HL-60 (cell line): ENCODE measurements around the gene ULBP2.

Source experiments
- DNase-seq, 2 experiments: peaks; one replicate each; pipeline ENCODE4 v3.0.0-alpha.2; 2010 to 2020; ENCODE audit warnings: low read depth in 1 of 2, low spot score in 1 of 2
- H3K27ac ChIP-seq: fragments of 250-450 bp; sonication (Bioruptor Pico); replicated peaks from 2 replicates; pipeline ENCODE4 v1.5.1; 2020; ENCODE audit warnings: mild to moderate bottlenecking, moderate library complexity
- H3K27me3 ChIP-seq: fragments of 250-450 bp; sonication (Bioruptor Pico); 2 replicates; pipeline ENCODE4 v1.5.1; 2021; ENCODE audit warnings: mild to moderate bottlenecking, moderate library complexity; ENCODE audit not compliant: insufficient read depth, poor library complexity, severe bottlenecking
- H3K4me3 ChIP-seq: replicated peaks from 2 replicates; pipeline ENCODE4 v1.5.1; 2011; ENCODE audit warnings: mild to moderate bottlenecking, control low read depth, low read length; ENCODE audit not compliant: insufficient read depth
- GABPA ChIP-seq: IDR thresholded peaks from 2 replicates; pipeline ENCODE4 v1.6.1; 2012; ENCODE audit warnings: low read depth
- POLR2AphosphoS5 ChIP-seq: IDR thresholded peaks from 2 replicates; pipeline ENCODE4 v1.6.1; 2012; ENCODE audit warnings: low read depth
- SPI1 ChIP-seq: IDR thresholded peaks from 2 replicates; pipeline ENCODE4 v1.6.1; 2012; ENCODE audit warnings: low read depth, mild to moderate bottlenecking, borderline replicate concordance
- long read RNA-seq: library from polyadenylated mRNA; unstranded; transcript quantifications from one replicate; pipeline ENCODE4 v2.0.0, GENCODE V29; 2020
- TF ChIP-seq, protein P1 (sequence below): IDR thresholded peaks from 2 replicates; pipeline ENCODE4 v1.6.1; 2012; ENCODE audit warnings: low read depth; ENCODE audit not compliant: insufficient replicate concordance
- TF ChIP-seq, protein P2 (sequence below): IDR thresholded peaks from one replicate; pipeline ENCODE4 v1.5.1; 2011; ENCODE audit warnings: low read length, control low read depth, inconsistent platforms; ENCODE audit not compliant: insufficient read depth

Gene ULBP2
- long read RNA-seq, result 0 reads

DNA sequence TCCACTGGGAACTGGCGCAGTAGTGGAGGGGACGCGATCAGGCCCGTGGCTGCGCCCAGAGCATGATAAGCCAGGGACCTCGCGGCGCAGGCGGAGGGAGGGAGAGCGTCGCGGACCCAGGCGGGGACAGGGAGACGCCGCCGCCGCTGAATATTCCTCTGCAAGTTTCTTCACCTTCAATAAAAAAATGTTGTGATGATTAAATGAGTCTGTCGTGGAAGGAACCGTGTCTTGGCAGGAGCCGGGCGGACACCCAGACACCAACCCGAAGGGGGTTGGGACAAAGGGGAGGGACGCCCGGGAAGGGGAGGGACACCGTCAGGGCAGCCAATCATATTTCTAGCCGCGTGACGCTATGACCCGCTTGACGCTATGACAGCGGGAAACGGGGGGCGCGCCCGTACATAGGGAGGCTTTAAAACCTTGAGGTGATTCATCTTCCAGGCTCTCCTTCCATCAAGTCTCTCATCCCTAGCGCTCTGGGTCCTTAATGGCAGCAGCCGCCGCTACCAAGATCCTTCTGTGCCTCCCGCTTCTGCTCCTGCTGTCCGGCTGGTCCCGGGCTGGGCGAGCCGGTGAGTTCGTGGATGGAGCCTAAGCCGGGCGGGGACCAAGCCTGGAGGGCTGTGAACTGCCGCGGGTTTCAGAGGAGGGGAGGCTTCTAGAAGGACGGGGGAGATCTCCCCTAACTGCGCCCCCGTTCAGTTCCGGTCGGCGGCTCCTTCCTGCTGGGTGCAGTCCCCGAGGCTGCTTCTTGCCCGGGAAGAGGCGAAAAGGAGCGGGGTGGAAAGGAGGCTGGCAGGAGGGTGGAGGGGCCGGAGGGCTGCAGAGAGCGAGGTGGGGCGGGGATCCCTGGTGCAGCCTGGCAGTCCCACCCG, at the start of gene ULBP2:
ULBP2 (plus strand) TSS at position 432 of the 878 bp plus-strand sequence; CDS start at position 491, 59 bp downstream.
- Histone ChIP-seq H3K27ac (no peak within 1 kb of the TSS), H3K27me3 (peaks cover 49% of the 10 kb centered on the region)

GRCh38 chr6:149895048-149895590, 46.7 kb upstream of the ULBP2 start:
- Histone ChIP-seq H3K27ac (no peak overlapping the region), H3K4me3 (no peak overlapping the region), H3K27me3 (no peaks in the 10 kb centered on the region)
- TF ChIP-seq POLR2AphosphoS5 (no peak), SPI1 (no peak), GABPA (no peak)
- TF ChIP-seq, protein P1, sequence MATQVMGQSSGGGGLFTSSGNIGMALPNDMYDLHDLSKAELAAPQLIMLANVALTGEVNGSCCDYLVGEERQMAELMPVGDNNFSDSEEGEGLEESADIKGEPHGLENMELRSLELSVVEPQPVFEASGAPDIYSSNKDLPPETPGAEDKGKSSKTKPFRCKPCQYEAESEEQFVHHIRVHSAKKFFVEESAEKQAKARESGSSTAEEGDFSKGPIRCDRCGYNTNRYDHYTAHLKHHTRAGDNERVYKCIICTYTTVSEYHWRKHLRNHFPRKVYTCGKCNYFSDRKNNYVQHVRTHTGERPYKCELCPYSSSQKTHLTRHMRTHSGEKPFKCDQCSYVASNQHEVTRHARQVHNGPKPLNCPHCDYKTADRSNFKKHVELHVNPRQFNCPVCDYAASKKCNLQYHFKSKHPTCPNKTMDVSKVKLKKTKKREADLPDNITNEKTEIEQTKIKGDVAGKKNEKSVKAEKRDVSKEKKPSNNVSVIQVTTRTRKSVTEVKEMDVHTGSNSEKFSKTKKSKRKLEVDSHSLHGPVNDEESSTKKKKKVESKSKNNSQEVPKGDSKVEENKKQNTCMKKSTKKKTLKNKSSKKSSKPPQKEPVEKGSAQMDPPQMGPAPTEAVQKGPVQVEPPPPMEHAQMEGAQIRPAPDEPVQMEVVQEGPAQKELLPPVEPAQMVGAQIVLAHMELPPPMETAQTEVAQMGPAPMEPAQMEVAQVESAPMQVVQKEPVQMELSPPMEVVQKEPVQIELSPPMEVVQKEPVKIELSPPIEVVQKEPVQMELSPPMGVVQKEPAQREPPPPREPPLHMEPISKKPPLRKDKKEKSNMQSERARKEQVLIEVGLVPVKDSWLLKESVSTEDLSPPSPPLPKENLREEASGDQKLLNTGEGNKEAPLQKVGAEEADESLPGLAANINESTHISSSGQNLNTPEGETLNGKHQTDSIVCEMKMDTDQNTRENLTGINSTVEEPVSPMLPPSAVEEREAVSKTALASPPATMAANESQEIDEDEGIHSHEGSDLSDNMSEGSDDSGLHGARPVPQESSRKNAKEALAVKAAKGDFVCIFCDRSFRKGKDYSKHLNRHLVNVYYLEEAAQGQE, result no peak
- TF ChIP-seq, protein P2, sequence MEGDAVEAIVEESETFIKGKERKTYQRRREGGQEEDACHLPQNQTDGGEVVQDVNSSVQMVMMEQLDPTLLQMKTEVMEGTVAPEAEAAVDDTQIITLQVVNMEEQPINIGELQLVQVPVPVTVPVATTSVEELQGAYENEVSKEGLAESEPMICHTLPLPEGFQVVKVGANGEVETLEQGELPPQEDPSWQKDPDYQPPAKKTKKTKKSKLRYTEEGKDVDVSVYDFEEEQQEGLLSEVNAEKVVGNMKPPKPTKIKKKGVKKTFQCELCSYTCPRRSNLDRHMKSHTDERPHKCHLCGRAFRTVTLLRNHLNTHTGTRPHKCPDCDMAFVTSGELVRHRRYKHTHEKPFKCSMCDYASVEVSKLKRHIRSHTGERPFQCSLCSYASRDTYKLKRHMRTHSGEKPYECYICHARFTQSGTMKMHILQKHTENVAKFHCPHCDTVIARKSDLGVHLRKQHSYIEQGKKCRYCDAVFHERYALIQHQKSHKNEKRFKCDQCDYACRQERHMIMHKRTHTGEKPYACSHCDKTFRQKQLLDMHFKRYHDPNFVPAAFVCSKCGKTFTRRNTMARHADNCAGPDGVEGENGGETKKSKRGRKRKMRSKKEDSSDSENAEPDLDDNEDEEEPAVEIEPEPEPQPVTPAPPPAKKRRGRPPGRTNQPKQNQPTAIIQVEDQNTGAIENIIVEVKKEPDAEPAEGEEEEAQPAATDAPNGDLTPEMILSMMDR, result no peak
- no peak for DNase-seq

More for the DNA sequence above, at the start of gene ULBP2:
- peak within 1 kb of the TSS; percentile 46 for H3K4me3 ChIP-seq
- TF ChIP-seq, protein P1, result no peak
- TF ChIP-seq SPI1 (no peak), POLR2AphosphoS5 (no peak), GABPA (no peak)
- TF ChIP-seq, protein P2, result no peak
- peak; percentile 45 to 66 for DNase-seq

- DNase-seq, result peak in 1 of 2 experiments; percentile 15
- TF ChIP-seq SPI1 (no peak), POLR2AphosphoS5 (no peak), GABPA (no peak)
- TF ChIP-seq, protein P2, result no peak
- TF ChIP-seq, protein P1, result no peak
- H3K27ac ChIP-seq, result no peak overlapping the region
- H3K27me3 ChIP-seq, result no peaks in the 10 kb centered on the region
- H3K4me3 ChIP-seq, result no peak overlapping the region
Measured at GRCh38 chr6:149895833-149896271, 46.0 kb upstream of the ULBP2 start.
